Fibroblast of pulmonary artery (primary cell): Measurements from ENCODE around the gene APOBR.
"Not testable (repeated sequence)": the region's sequence is repeated elsewhere in the genome, so short reads cannot be mapped to it uniquely, and the experiment has no call there.

Experiments used
- DNase-seq: peaks from one replicate; pipeline ENCODE4 v3.0.0-alpha.2; 2010; ENCODE audit warnings: low read depth
- H3K4me3 ChIP-seq: replicated peaks from 2 replicates; pipeline ENCODE4 v1.5.1; 2011; ENCODE audit warnings: low read depth, mild to moderate bottlenecking, control low read depth, low read length, moderate library complexity
- CTCF ChIP-seq: IDR thresholded peaks from 2 replicates; pipeline ENCODE4 v1.5.1; 2011; ENCODE audit warnings: mild to moderate bottlenecking, control low read depth, low read length, inconsistent platforms; ENCODE audit errors: missing control alignments

APOBR gene

DNA sequence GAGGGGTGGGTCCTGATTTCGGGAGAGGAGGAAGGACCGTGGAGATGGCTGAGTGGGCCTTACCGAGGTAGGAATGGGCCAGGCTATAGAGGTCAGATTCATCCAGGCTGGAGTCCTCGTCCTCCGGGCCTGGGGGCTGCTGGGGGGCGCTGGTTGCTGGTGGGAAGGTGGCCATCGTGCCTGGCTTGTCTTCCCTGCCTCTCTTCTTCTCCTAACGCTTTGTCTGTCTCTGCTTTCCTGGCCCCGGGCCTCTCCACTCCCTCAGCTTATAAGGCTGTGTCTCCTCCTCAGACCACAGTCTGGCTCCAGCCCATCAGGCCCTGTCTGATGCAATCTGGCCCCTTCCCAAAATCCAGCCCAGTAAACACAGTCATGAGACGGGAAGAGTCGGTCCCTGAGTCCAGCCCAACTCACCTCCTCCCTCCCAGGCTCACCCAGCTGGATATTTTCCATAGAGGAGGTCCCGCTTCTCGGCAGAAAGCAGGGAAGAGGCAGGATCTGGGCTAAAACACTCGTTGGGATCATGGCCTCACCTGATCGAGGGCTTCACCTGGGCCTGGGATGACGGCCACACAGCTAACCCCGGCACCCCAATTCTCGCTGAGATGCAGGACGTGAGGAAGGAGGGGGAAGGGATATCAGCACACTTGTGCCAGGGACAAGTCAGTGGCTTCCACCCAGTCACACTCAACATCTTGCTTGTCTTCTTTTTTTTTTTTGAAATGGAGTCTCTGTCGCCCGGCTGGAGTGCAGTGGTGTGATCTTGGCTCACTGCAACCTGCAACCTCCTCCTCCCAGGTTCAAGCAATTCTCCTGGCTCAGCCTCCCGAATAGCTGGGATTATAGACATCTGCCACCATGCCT is 44.5 kb downstream of the APOBR start, which contains the start of gene NUPR1:
Gene NUPR1 (minus strand): TSS at position 242 of the 864 bp plus-strand sequence. CDS start 67 bp downstream, at position 175.
- peak within 1 kb of the TSS; percentile 78 for H3K4me3 ChIP-seq
- DNase-seq = peak; percentile 99
- no peak for TF ChIP-seq CTCF

GRCh38 chr16:28540346-28540745 is 45.9 kb downstream of the APOBR start:
- TF ChIP-seq CTCF = no peak
- no peak overlapping the region for H3K4me3 ChIP-seq
- DNase-seq = no peak

DNA sequence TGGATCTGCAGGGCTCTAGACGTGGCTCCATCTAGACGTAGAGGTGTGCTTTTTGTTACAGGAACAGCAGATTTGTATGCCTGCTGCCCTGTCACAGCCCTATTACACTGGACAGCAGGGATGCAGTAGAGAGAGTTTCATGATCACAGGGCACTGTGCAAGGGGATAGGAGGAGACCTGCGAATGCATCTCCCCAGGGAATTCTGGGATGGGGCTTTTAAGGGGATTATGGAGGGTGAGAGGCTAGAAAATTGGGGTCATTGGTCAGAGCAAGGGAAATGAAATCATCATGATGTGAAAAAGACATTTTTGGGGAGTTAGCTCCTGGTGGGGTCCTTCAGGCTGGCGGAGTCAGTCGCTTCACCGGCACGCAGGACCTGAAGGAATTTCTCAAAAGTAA is 48.2 kb downstream of the APOBR start:
- H3K4me3 ChIP-seq = no peak overlapping the region
- no peak for DNase-seq
- TF ChIP-seq CTCF = no peak

DNA sequence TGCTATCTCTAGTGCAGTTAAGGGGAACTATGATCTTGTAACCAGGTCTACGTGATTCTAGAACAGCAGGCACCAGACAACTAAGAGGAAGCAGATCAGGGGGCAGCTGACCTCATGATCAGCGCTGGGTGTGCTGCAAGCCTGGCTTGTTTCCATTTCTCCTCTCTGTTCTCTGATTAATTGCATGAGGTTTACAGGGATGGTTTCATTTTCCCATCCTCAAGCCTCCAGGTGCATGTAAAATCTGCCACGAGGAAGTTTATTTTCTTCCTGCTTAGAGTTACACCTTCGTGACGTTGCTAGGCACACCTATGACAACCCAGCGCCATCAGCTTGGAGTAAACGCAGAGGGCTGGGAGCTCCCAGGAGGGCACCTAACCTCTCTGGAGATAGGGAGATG is 48.6 kb downstream of the APOBR start:
- H3K4me3 ChIP-seq = no peak overlapping the region
- DNase-seq = no peak
- no peak for TF ChIP-seq CTCF

DNA sequence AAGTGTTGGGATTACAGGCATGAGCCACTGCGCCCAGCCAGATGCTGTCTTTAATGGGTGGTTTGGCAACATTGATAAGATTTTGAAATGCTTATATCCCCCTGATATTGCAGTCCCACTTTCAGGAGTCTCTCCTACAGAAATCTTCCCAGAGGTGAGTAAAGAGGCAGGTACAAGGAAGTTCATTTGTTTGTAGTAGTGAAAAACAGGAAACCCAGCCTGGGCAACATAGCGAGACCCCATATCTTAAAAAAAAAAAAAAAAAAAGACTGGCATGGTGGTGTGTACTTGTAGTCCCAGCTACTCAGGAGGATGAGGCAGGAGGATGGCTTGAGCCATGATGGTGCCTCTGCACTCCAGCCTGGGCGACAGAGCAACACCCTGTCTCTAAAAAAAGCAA is 50.6 kb downstream of the APOBR start:
- DNase-seq = no peak
- no peak overlapping the region for H3K4me3 ChIP-seq
- no peak for TF ChIP-seq CTCF

- H3K4me3 ChIP-seq, DNase-seq: not testable (repeated sequence)
Observed at GRCh38 chr16:28545964-28546363, 51.5 kb downstream of the APOBR start.

DNA sequence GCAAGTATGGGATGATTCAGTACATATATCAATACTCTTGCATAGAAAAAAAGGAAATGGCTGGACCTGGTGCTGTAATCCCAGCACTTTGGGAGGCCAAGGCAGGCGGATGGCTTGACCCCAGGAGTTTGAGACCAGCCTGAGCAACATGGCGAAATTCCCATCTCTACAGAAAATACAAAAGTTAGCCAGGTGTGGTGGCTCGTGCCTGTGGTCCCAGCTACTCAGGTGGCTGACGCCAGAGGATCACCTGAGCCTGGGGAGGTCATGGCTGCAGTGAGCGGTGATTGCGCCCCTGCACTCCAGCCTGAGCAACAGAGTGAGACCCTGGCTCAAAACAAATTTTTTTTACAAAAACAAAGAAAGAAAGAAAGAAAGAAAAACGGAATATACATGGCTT is 52.2 kb downstream of the APOBR start:
- no peak for TF ChIP-seq CTCF
- H3K4me3 ChIP-seq = no peak overlapping the region
- DNase-seq = no peak
